GM21447 (cell line): ENCODE data around the gene NPEPPS.

Experiments used
- ATAC-seq: cut with Tn5 transposase; IDR thresholded peaks from one replicate; pipeline ENCODE4 v1.9.1; 2021; ENCODE audit not compliant: unreplicated experiment

Gene NPEPPS

GRCh38 chr17:47628014-47628566, 97.2 kb downstream of the NPEPPS start:
- ATAC-seq = no peak

GRCh38 chr17:47629826-47630225, 98.9 kb downstream of the NPEPPS start:
- ATAC-seq = no peak

GRCh38 chr17:47630614-47631013, 99.7 kb downstream of the NPEPPS start:
- ATAC-seq = no peak

GRCh38 chr17:47632991-47633390, 102.1 kb downstream of the NPEPPS start:
- ATAC-seq = no peak

GRCh38 chr17:47633996-47634395, 103.1 kb downstream of the NPEPPS start:
- ATAC-seq = no peak

- ATAC-seq = no peak
Measured at GRCh38 chr17:47634870-47635269, 104.0 kb downstream of the NPEPPS start.

GRCh38 chr17:47635734-47636133, 104.8 kb downstream of the NPEPPS start:
- ATAC-seq = no peak

GRCh38 chr17:47636273-47637030, 105.5 kb downstream of the NPEPPS start:
- no peak for ATAC-seq

GRCh38 chr17:47638903-47639302, 108.0 kb downstream of the NPEPPS start:
- ATAC-seq = no peak

- no peak for ATAC-seq
Measured at GRCh38 chr17:47640076-47640475, 109.2 kb downstream of the NPEPPS start.

- no peak for ATAC-seq
Measured at GRCh38 chr17:47641202-47641601, 110.3 kb downstream of the NPEPPS start.

- no peak for ATAC-seq
Measured at GRCh38 chr17:47643116-47643515, 112.2 kb downstream of the NPEPPS start.

- no peak for ATAC-seq
Measured at GRCh38 chr17:47644324-47644723, 113.4 kb downstream of the NPEPPS start.

GRCh38 chr17:47649153-47649971, 118.5 kb downstream of the NPEPPS start, which contains the start of gene KPNB1:
Gene KPNB1 (plus strand): TSS chr17:47649919. CDS start chr17:47650245, 326 bp downstream.
- ATAC-seq = peak; percentile 80

GRCh38 chr17:47649972-47650524, 119.1 kb downstream of the NPEPPS start:
- no peak for ATAC-seq

- ATAC-seq = peak; percentile 44
Measured at GRCh38 chr17:47650525-47651522, 119.9 kb downstream of the NPEPPS start.

GRCh38 chr17:47651704-47652103, 120.8 kb downstream of the NPEPPS start:
- no peak for ATAC-seq

GRCh38 chr17:47652570-47652969, 121.7 kb downstream of the NPEPPS start:
- ATAC-seq = no peak

GRCh38 chr17:47653442-47653841, 122.5 kb downstream of the NPEPPS start:
- ATAC-seq = no peak

- ATAC-seq = no peak
Measured at GRCh38 chr17:47654991-47655390, 124.1 kb downstream of the NPEPPS start.
